WI38 (cell line): ENCODE measurements around the gene MTR.
A peak's percentile ranks its signal among the peaks of the same experiment; 100 is the strongest.

Experiments used
- H3K4me3 ChIP-seq: 2 replicates; pipeline ENCODE4 v1.5.1; 2011; ENCODE audit warnings: low read depth, mild to moderate bottlenecking, control low read depth, low read length
- TF ChIP-seq, protein P1 (sequence below): IDR thresholded peaks from 2 replicates; pipeline ENCODE4 v1.5.1; 2012; ENCODE audit warnings: low read depth, mild to moderate bottlenecking, control low read depth, low read length

The MTR gene

DNA sequence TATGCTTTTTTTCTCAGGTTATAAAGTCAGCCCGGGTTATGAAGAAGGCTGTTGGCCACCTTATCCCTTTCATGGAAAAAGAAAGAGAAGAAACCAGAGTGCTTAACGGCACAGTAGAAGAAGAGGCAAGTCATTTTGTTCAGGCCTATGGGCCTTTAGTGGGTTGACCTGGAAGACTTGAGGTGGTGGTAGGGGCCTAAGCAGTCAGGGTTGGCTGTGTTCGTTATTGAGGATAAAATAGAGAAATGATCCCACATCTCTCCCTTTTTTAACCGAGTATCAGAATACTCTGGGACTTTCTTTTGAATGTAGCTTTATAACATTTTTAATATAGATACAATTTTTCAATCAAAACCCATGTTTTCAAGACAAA lies 67.1 kb downstream of the MTR start:
- H3K4me3 ChIP-seq: no peak overlapping the region
- TF ChIP-seq, protein P1, sequence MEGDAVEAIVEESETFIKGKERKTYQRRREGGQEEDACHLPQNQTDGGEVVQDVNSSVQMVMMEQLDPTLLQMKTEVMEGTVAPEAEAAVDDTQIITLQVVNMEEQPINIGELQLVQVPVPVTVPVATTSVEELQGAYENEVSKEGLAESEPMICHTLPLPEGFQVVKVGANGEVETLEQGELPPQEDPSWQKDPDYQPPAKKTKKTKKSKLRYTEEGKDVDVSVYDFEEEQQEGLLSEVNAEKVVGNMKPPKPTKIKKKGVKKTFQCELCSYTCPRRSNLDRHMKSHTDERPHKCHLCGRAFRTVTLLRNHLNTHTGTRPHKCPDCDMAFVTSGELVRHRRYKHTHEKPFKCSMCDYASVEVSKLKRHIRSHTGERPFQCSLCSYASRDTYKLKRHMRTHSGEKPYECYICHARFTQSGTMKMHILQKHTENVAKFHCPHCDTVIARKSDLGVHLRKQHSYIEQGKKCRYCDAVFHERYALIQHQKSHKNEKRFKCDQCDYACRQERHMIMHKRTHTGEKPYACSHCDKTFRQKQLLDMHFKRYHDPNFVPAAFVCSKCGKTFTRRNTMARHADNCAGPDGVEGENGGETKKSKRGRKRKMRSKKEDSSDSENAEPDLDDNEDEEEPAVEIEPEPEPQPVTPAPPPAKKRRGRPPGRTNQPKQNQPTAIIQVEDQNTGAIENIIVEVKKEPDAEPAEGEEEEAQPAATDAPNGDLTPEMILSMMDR: no peak

DNA sequence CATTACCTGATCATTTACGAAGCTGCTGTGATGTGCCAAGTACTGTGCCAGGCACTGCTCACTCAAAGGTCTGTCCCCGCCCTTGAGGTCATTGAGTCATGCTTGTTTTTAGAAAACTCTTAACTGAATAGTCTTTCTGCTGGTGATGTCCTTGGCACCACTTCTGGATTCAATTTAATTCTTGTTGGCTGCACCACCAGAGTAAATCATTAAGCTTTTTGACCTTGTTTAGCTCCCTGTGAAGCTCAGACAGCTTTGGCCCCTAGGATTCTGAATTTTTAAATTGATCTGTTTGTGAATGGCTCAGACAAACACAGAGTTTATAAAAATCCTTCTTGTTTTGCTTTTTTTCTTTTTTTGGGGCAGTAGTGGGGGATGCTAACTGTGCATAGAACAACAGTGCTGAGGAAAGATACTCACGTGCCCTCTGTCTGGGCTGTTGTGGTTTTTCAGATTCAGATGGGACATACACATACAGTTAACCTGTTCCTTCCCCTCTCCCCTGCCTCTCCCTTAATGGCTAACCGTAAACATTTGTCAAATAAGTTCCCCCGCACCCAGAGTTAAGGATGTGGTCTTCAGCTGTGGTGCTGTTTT lies 67.6 kb downstream of the MTR start:
- TF ChIP-seq, protein P1: no peak
- no peak overlapping the region for H3K4me3 ChIP-seq

DNA sequence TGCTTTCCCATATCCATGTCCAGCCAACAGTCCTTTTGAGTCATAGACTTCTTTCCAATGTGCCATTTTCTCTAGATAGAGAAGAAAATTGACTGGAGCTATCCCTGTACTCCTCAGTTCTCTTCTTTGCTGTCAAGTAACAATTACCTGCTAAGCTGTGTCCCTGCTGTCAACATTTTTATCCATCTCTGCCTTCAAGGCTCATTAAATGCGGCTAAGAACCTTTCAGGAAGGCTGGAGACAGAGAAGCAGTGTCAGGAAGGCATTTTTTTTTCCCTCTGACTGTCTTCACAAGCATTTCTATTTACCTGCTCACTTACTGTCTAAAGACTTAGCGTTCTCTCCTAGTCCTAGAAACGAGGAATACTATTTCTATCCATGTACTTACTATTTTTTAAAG lies 69.1 kb downstream of the MTR start:
- no peak overlapping the region for H3K4me3 ChIP-seq
- TF ChIP-seq, protein P1: no peak

DNA sequence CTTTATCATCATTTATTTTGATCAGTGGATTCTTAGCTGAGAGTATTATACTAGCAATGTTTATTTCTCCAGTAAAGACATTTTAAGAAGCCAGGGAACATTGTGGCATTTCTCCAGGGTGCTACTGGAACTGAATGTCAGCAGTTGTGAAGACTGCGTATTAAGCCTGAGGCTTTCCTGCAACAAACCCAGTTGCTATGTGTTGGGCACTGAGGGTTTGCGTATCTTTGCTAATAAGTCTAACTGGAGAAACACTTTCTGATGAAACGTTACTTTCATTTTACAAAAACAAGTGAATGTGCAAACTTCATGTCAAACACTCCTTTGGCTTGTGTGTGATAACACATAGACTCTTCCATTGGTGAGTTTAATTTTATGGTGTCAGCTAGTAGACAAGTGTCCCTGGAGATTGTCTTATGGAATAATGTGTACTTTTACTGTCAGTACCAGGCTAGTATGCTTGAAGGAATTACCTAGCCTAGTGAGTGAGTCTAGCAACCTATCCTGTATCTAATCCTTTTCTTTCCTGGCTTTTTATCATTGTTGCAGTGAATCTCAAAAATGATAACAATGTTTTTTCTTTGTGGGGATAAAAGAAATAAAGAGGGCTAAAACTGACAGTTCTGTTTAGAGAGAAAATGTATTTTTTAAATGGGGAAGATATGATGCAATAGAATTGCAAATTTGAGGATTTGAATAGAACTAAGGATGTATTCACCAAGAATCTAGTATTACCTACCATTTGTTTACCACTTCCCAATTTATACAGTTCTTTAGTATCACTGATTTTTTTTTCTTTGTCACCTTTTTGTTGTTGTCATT lies 70.1 kb downstream of the MTR start:
- no peak overlapping the region for H3K4me3 ChIP-seq
- TF ChIP-seq, protein P1: no peak

DNA sequence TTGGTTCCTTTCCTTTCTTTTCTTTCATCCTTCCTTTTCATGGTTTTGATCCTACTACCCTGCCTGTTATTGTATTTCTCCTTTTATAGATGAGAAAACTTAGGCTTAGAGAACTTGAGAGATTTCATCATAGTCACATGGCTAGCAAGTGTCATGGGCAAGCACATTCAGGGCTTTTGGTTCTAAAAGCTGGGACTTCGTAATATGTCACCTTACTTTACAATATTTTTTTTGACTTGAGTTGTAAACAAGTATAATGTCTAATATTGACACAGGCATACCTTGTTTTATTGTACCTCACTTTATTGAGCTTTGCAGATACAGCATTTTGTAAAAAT lies 70.7 kb downstream of the MTR start:
- H3K4me3 ChIP-seq: no peak overlapping the region
- TF ChIP-seq, protein P1: no peak

DNA sequence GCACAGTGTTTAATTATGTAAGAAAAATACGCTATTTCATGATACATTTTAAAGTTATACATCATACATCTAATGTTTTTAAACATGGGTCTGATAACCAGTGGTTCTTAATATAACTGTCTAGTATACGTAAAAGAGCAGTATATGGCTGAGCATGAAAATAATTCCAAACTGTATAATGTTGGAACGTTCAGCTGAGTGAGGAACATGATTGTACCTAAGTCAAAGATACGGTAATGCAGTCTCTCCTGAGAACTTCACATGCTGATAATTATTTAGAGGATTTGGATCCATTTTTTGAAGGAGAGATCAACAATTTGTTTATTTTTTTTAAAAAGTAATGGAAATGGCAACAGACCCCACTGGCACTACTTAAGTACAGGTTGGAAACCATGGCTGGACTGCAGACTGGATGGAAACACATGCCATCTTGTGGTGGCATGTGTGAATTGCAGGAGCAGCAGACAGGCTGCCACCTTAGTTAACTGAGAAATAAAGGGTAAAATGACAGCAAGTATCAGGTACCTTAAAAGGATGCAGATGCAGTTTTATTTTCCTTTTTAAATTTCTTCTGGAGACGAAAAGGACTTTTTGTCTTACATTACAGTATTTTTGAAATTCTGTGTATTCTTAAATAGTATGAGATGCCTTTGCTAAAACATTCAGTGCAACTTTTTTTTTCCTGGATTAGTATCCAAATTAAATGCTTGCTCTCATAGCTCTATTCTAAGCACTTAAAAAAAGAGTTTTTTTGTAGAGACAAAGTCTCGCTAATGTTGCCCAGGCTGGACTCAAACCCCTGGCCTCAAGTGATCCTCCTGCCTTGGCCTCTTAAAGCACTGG lies 73.8 kb downstream of the MTR start:
- TF ChIP-seq, protein P1: peak; percentile 96

DNA sequence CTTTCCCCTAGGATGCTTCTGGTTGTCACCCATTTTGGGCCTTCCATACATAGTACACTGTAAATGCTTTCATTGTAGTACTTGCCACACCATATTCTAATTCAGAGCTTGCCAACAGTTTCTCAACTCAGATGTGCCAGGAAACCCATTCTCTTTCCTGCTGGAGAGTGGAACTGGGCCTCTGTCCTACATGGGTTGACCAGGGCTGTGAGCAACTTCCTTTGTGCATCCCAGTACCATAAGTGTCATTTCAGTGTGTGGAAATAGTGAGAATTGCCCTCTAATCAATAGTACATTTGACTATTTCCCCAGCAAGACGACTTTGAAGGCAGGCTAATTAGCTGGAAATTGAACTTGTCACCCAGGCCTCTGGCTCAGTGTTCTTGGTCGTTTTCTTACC lies 74.8 kb downstream of the MTR start:
- no peak overlapping the region for H3K4me3 ChIP-seq
- TF ChIP-seq, protein P1: no peak

More for the DNA sequence above, 73.8 kb downstream of the MTR start:
- H3K4me3 ChIP-seq: no peak overlapping the region
